Lung (tissue), 12 donors: ENCODE results near the gene PTPRG. TPM values are rescaled to one million over a fixed set of nuclear protein-coding genes. Genes with fewer than 3 reads are reported as not detected.
A peak's percentile ranks its signal among the peaks of the same experiment; 100 is the strongest.

Source experiments
- ATAC-seq: fragments of 200-7000 bp; cut with Tn5 transposase; one replicate; pipeline ENCODE4 v1.9.1; 2020; ENCODE audit warnings: moderate number of reproducible peaks; ENCODE audit not compliant: insufficient read depth, low FRiP score
- DNase-seq, 3 donors: peaks; one replicate each; pipeline ENCODE4 v3.0.0-alpha.2; 2013 to 2017
- H3K27ac ChIP-seq, 2 donors: one replicate each; pipeline ENCODE4 v1.5.1; 2013; ENCODE audit warnings: mild to moderate bottlenecking in 2 of 2, moderate library complexity in 2 of 2, control low read depth in 1 of 2, inconsistent platforms in 1 of 2, low read depth in 1 of 2, low read length in 1 of 2
- H3K27me3 ChIP-seq, 3 donors: one replicate each; pipeline ENCODE4 v1.5.1; 2013; ENCODE audit warnings: low read length in 2 of 3; ENCODE audit not compliant: control insufficient read depth in 3 of 3, insufficient read depth in 3 of 3
- H3K36me3 ChIP-seq, 4 donors: one replicate each; pipeline ENCODE4 v1.5.1; 2013; ENCODE audit warnings: low read length in 4 of 4, mild to moderate bottlenecking in 1 of 4, moderate library complexity in 1 of 4; ENCODE audit not compliant: control insufficient read depth in 4 of 4, insufficient read depth in 4 of 4
- H3K4me1 ChIP-seq, 5 donors: one replicate each; pipeline ENCODE4 v1.5.1; 2013; ENCODE audit warnings: low read length in 5 of 5, mild to moderate bottlenecking in 2 of 5, moderate library complexity in 1 of 5; ENCODE audit not compliant: control insufficient read depth in 5 of 5, insufficient read depth in 5 of 5
- H3K4me3 ChIP-seq: one replicate; pipeline ENCODE4 v1.5.1; 2013; ENCODE audit warnings: mild to moderate bottlenecking, control low read depth, moderate library complexity
- H3K9ac ChIP-seq, 2 donors: one replicate each; pipeline ENCODE4 v1.5.1; 2013; ENCODE audit warnings: low read length in 2 of 2, control low read depth in 1 of 2; ENCODE audit not compliant: insufficient read depth in 1 of 2
- H3K9me3 ChIP-seq, 4 donors: one replicate each; pipeline ENCODE4 v1.5.1; 2013; ENCODE audit warnings: low read length in 3 of 4, mild to moderate bottlenecking in 1 of 4, moderate library complexity in 1 of 4; ENCODE audit not compliant: control insufficient read depth in 4 of 4, insufficient read depth in 3 of 4
- CTCF ChIP-seq: IDR thresholded peaks from 2 replicates; pipeline ENCODE4 v1.5.1; 2012; ENCODE audit warnings: mild to moderate bottlenecking; ENCODE audit errors: control extremely low read depth, extremely low read depth
- WGBS, 2 donors: extraction: QIAGEN DNeasy Blood & Tissue Kit; methylation state at CpG; one replicate each; pipeline ENCODE4 v1.1.7; 2013; 5-methylcytosine and 5-hydroxymethylcytosine counted together
- polyA plus RNA-seq, 2 donors: library from polyadenylated mRNA; stranded (reverse); fragments of 200-250 nt; gene quantifications; one replicate each; pipeline ENCODE4 v1.2.1, GENCODE V29; 2013
- total RNA-seq, 2 donors: library from RNA; depleted of rRNA in 1 of 2; stranded (reverse); fragments of >200 nt in 1 of 2; gene quantifications; one replicate each; pipeline ENCODE4 v1.2.1, GENCODE V29; 2014 to 2021
- donor health status: control.
- donor health status: control.
- donor health status: Bipolar disorder and iron deficiency.
- donor health status: healthy.
- donor health status: DM: yes; HTN: yes; CAD: no.

Gene PTPRG
- total and polyA plus RNA-seq, 4 donors, result 8.5 to 131 (median 75.9) TPM

- no peaks in the 10 kb centered on the region for H3K9me3 ChIP-seq
- DNase-seq, result no peak
These were observed 216.1 kb downstream of the PTPRG start for GRCh38 chr3:61777483-61777882.

GRCh38 chr3:61778095-61778494, 216.7 kb downstream of the PTPRG start:
- H3K4me3 ChIP-seq, result no peak overlapping the region
- ATAC-seq (no peak), DNase-seq (peak in 1 of 3 donors; percentile 17)
- no peak overlapping the region for H3K9ac ChIP-seq
- peaks cover 0 to 36% (median 10%) of the 10 kb centered on the region in 5 donors for H3K4me1 ChIP-seq
- no peaks in the 10 kb centered on the region for H3K36me3 ChIP-seq
- no peak overlapping the region for H3K27ac ChIP-seq
- H3K9me3 ChIP-seq, result no peaks in the 10 kb centered on the region
- no peaks in the 10 kb centered on the region for H3K27me3 ChIP-seq
- no peak for TF ChIP-seq CTCF
- WGBS, 2 donors, result 86 to 88% methylated on average over 5 of the region's 5 CpGs

More at GRCh38 chr3:61777483-61777882, 216.1 kb downstream of the PTPRG start:
- Histone ChIP-seq H3K4me1 (peaks cover 0 to 36% (median 10%) of the 10 kb centered on the region in 5 donors), H3K9ac (no peak overlapping the region), H3K4me3 (no peak overlapping the region), H3K36me3 (no peaks in the 10 kb centered on the region), H3K27ac (no peak overlapping the region), H3K27me3 (no peaks in the 10 kb centered on the region)
- 86 to 88% methylated on average over 6 of the region's 6 CpGs for WGBS, 2 donors
- no peak for TF ChIP-seq CTCF
- no peak for ATAC-seq

GRCh38 chr3:61780016-61780415, 218.6 kb downstream of the PTPRG start:
- no peak overlapping the region for H3K27ac ChIP-seq
- no peak overlapping the region for H3K9ac ChIP-seq
- 78 to 85% methylated on average over 2 of the region's 2 CpGs for WGBS, 2 donors
- ATAC-seq (no peak), DNase-seq (no peak)
- peaks cover 0 to 30% (median 10%) of the 10 kb centered on the region in 5 donors for H3K4me1 ChIP-seq
- no peaks in the 10 kb centered on the region for H3K36me3 ChIP-seq
- TF ChIP-seq CTCF, result no peak
- H3K9me3 ChIP-seq, result no peaks in the 10 kb centered on the region
- no peaks in the 10 kb centered on the region for H3K27me3 ChIP-seq
- no peak overlapping the region for H3K4me3 ChIP-seq

GRCh38 chr3:61780455-61781228, 219.3 kb downstream of the PTPRG start:
- no peaks in the 10 kb centered on the region for H3K27me3 ChIP-seq
- DNase-seq, result peak in 2 of 3 donors; percentile 23 to 79
- H3K4me3 ChIP-seq, result no peak overlapping the region
- no peak for ATAC-seq
- H3K9ac ChIP-seq, result no peak overlapping the region
- peaks cover 0 to 30% (median 10%) of the 10 kb centered on the region in 5 donors for H3K4me1 ChIP-seq
- WGBS, 2 donors, result 88 to 93% methylated on average over 3 of the region's 3 CpGs
- H3K36me3 ChIP-seq, result no peaks in the 10 kb centered on the region
- no peak for TF ChIP-seq CTCF
- no peaks in the 10 kb centered on the region for H3K9me3 ChIP-seq
- H3K27ac ChIP-seq, result no peak overlapping the region
